IPS DF 4.7 (cell line): ENCODE data around the gene PCBP2.
"Not testable (repeated sequence)": the region's sequence is repeated elsewhere in the genome, so short reads cannot be mapped to it uniquely, and the experiment has no call there.

Experiments
- DNase-seq: peaks from one replicate; pipeline ENCODE4 v3.0.0-alpha.2; 2013; ENCODE audit warnings: low spot score; ENCODE audit errors: extremely low read depth

PCBP2 gene

DNA sequence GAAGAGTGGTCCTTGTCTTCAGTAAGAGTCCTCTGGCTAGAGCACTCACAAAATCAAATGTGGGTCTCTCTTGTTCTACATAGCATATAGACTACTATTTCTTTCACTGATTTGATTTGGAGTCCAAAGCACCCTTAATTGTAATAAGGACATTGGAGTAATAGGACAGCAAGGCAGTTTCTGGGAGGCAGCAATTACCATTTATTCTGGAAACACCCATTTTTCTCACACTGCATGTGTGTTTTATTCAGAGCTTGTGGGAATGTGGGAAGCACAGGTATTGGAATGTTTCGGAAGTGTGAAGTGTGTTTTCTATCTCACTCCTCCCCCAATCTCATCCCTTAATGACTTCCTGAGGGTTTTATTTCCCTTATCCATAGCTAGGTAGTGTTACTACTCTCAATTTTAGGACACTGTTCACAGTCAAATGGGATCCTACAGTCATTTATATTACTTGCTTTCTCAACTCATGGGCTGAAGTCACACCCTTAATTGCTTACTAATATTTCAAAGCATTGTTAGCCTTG, 20.2 kb downstream of the PCBP2 start:
- DNase-seq: no peak

DNA sequence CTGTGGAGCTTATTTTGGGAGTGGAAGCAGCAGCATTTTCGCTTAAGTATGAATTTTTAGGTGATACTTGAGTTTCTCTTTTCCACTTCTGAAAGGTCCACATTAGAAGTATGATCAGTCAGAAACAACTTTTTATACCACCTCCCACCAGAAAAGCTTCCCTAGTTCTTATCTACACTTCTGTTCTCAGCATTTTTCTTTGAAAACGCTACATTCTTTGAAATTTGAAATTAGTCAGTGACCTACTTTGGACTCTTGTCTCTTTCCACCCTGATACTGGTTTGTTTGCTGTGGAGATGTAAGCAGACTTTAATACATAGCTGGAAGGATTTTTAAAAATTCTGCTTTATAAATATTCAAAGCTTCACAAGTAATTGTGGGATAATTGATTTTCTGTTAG, 22.2 kb downstream of the PCBP2 start:
- DNase-seq: no peak

DNA sequence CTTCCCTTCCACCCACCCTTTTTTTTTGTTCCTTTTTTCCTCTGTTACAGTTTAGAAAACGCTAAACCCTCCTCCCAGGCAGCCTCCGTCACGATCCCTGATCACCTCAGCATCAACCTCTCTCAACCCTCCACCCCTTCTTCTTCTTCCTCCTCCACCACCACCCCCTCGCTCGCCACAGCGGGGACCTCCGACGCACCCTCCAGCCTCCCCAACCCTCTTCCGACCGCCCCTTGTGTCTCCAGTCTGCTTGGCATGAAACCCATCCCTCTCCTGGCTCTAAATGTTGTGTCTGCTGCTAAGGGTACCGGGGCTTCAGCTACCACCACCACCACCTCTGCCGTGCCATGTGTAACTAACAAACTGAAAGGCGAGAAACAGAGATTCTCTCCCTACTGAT, 22.9 kb downstream of the PCBP2 start:
- no peak for DNase-seq

DNA sequence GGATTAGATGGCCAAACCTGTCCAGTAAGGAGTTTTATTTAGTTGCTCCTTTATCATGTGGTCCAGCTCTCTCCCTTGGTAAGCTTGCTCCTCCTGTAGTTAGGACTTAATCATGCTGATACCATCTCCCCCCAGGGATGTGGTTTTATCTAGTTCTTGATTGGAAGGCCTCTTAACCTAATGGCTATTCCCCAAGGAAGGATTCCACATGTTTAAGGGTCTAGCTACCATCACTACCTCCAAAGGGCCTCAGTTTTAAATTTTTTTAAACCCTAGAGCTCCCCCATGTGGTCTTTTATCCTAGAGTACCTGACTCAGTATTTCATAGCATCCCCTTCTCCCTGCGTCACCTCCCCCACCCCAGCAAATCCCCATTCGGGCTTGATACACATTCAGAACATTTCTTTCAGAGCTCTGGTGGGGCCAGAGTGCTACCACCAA, 24.9 kb downstream of the PCBP2 start:
- DNase-seq: no peak

- DNase-seq: no peak
Observed at GRCh38 chr12:53478865-53479264, 27.0 kb downstream of the PCBP2 start.

DNA sequence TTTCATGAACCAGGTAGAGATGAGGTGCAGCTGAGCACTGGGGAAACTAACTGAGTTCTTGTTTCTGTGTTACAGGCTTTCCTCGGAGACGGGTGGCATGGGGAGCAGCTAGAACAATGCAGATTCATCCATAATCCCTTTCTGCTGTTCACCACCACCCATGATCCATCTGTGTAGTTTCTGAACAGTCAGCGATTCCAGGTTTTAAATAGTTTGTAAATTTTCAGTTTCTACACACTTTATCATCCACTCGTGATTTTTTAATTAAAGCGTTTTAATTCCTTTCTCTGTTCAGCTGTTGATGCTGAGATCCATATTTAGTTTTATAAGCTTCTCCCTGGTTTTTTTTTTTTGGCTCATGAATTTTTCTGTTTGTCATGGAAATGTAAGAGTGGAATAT, 27.4 kb downstream of the PCBP2 start:
- DNase-seq: no peak

DNA sequence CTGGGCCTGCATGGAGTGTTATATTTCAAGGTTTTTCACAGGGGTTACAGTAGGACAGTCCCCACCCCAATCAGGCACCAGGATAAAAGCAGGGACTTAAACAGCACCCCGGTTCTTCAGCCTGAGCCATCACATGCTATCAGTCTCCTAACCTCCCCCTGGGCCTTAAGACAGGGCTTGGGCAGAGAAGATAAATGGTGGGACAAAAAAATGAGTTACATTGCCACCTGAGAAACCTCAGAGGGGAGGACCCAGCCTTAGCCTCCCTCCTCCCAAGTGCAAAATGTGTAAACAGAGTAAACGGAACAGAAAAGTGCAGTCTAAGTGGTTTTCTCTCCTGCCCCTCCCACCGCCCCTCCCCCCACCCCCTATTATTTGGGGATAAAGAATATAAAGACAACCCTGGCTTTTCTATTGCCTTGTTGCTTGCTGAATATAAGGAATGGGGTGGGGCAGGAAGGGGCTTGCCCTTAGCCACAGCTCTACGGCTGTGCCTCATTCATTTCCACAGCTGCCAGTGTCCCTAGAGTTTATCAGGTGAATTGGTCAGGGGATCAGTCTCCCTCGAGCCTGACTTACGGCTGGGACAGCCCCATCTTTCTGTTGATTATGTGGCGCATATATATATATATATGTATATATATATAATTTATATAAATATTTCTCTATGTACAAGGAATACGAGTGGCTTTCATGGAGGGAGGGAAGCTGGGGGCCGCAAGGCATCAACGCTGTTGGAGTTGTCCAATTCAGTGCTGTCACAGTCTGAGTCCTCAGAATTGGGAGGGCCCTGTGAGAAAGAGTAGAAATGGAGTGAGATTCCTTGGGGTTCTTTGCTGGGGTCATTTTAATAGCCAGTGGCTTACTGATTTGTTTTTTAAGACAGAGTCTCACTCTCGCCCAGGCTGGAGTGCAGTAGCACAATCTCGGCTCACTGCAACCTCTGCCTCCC, 28.9 kb downstream of the PCBP2 start:
- no peak for DNase-seq

DNA sequence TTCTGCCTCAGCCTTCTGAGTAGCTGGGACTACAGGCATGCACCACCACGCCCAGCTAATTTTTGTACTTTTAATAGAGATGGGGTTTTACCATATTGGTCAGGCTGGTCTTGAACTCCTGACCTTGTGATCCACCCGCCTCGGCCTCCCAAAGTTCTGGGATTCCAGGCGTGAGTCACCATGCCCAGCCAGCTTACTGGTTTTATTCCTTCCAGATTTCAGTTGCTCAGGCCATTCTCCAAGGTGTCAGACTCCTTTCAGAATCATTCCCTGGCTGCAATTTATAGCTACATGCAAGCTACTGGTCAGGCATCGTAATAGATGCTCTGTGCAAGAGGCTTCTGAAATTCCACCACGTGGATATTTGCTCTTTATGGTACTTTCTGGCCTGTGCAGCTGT, 29.6 kb downstream of the PCBP2 start:
- not testable (repeated sequence) for DNase-seq

DNA sequence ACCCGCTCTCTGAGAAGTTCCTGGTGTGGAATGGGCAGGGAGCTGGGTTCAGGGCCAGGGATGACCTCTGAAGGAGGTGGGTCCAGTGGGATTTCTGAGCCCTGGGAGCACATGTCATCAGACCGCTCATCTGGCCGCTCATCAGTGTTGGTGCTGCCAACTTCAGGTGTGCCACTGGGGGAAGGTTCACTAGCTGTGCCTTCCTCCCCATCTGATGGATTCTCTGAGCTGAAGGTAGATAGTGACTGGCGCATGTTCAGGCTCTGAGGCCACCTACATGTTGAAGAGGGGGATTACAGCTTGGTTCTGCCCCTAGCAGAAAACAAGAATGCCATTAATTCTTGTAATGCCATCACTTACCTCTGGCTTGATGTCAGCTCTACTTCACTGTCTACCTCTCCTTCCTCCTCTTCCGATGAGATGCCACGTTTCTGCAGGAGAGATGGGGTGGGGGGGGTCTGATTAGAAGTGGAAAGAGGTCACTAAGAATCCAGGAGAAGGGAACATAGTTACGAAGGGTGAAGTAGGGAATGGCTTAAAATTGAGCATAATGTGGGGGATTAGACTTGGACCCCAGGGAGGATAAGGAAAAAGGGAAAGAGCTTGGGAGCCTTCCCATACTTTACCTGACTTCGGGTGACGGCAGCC, 30.2 kb downstream of the PCBP2 start:
- DNase-seq: no peak

DNA sequence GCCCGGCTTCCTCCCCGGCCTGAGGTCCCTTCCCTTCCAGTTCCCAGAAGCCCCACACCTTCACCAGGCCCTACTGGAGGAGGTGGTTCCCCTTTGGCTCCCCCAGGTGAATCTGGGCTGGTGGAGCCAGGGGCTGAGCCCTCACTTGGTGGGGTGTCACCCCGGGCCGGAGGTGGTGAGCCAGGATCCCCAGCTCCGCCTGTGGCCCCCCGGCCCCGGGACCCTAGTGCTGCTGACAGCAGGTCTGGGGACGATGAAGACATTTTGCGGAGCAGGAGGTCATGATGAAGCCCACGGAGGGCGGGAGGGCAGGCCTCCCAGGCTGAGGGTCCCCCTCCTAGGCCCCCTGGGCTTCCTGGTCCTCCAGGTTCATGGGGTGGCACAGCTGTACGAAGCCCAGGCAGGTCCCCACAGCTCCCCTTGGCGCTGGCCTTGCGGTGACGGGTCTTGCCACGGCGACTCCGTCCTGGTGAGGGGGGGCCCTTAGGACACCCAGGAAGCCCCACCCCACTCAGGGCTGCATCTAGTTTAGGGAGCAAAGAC, 30.8 kb downstream of the PCBP2 start:
- DNase-seq: no peak

GRCh38 chr12:53483225-53483978, 31.5 kb downstream of the PCBP2 start:
- no peak for DNase-seq

DNA sequence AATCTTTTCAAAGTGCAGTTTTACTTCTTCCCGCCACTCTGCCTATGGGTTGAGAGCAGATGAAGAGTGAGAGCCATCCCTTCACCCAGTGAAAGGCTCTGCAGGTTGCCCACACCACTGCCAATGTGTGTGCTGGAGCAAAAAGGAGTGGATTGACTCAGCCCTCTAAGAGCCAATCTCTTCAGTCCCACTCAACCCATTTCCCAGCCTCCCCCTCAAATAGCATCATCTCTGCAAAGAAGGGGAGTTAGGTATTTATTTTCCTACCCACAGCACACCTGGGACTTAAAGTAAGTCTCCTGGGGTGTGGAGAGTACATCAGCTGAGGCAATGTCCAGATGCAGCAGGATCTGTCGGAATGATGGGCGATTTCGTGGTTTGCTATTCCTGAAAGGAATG, 32.1 kb downstream of the PCBP2 start:
- DNase-seq: no peak

DNA sequence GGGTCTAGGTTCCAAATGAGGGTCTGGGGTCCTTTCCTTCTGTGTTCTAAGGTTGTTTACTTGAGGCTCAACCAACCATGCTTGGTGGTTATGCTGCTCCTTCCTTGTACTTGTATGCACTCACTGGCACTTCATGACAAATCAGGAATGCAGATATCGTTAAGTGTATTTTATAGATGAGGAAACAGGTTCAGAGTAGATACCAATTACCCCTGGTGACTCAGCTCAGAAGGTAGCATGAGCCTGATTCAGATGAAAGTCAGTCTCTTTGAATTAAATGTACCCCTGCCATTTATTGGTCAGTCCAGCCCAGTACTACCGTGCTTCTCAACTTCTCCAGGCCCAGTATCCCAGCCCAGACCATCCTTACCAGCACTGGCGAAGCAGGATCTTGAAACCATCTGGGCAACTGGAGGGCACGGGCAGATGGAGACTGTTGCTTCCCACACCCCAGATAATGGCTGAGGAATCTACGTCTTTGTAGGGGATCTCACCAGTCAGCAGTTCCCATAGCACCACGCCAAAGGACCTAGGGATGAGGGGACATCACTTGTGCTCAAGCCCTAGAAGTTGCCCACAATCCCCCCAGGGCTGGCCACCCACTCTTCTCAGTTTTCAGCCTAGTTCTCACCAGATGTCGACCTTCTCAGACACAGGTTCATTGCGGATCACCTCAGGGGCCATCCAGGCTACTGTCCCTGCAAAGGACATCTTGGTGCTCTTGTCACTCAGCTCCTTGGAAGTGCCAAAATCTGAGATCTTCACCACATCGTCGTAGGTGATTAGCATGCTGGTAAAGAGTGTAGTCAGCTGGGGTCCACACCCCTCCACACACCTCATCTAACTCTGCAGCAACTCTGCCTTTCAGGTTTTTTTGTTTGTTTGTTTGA, 33.0 kb downstream of the PCBP2 start:
- DNase-seq: no peak

DNA sequence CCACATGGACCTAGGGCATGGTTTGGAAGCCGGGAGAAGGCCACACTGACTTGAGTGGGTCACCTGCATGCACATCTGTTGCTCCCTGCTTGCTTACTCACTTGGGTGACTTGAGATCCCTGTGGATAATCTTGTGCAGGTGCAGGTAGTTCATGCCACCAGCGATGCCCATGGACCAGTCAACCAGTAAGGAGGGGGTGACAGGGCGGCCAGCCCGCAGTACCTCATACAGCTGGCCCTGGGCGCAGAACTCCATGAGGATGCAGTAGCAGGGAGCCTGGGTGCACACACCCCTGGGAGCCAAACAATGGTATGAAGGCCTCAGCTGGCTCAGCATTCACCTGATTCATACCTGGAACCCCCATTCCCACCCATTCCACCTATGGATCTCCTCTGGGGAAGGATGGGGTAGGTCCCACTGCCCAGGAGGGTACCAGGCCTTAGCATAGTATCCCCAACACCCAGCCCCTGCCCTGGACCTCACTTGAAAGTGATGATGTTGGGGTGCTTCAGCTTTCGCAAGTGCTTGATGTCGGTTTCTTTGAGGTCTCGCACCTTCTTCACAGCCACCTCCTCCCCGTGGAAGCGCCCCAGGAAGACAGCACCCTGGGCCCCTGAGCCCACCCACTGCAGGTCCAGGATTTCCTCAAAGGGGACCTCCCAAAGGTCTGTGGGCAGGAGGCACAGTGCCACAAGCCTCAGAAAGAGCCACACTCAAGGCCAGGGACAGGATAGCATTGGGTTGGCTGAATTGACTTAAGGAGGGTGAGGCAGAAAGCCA, 34.2 kb downstream of the PCBP2 start:
- no peak for DNase-seq

DNA sequence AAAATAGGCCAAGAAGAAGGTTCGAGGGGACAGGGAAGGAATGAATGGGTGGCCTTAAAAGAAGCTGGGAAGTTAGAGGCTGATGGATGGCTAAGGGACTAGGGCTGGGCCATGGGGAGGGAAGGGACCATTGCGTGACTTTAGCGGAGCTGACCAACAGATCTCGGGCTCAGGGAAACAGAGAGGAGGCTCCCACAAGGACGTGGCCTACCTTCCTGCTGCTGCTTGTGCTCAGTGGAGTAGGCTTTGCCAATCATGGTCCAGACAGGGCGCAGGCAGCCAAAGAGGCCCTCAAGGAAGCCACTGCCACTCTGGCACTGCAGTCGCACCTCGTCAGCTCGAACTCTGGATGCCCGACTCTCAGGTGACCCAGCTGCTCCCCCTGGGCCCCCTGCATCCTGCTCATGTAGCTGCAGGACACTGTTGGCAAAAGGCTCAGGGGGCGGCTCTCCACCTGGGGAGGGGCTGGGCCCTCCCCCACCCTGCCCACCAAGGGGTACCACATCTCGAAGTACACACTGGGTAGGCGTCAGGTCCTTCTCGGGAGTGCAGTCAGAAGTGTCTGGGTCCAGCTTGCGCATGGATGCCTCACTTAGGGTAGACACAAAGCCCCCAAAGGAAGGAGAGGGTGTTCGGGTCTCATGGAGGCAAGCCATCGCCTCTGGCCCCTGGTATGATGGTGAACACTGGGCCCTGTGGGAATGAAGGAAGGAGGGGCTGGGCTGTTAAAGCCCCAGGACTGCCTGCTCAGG, 35.0 kb downstream of the PCBP2 start:
- DNase-seq: no peak

GRCh38 chr12:53489242-53489864, 37.5 kb downstream of the PCBP2 start:
- no peak for DNase-seq

- DNase-seq: no peak
Observed at GRCh38 chr12:53492188-53492587, 40.3 kb downstream of the PCBP2 start.

DNA sequence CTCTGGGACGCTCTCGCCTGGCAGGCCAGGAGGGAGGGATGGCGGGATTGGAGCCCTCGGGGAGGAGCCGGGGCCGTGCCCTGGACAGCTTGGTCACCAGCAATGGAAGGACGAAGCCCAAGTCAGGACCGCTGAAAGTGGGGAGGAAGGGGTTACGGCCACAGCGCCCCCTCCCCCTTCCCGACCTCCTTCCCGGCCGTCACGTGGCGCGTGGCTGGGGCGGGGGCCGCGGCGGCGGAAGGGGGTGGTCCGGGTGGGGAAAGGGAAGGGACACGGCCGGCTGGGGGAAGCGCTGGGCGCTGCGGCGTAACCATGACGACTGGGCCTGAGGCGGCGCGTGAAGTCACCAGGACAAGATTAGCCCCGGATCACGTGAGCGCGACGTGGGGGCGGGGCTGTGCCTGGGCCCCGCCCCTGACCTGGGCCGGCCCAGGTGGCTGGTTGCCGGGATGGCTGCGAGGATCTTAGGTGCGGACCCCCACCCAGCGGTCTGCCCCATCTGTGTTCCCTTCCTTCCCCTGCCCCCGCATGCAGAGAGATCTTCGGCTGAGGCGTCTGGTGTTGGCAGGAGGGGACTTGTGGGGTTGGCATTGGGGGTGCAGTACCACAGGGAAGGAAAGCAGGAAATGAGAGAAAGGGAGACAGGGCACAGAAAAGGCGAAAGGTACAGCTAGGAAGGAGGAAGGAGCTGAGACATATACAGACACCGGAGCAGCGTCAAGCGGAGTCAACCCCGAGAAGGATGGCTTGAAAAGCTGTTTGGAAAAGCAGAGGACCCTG, 41.1 kb downstream of the PCBP2 start:
- no peak for DNase-seq
